Ectodermal cell (in vitro differentiated cells): ENCODE measurements around the gene NLRP9.
A peak's percentile ranks its signal among the peaks of the same experiment; 100 is the strongest.

Source experiments
- H3K27ac ChIP-seq: 2 replicates; pipeline ENCODE4 v1.7.0; 2013; ENCODE audit warnings: mild to moderate bottlenecking, low read depth, low read length; ENCODE audit not compliant: insufficient read depth, poor library complexity, severe bottlenecking
- H3K27me3 ChIP-seq: 2 replicates; pipeline ENCODE4 v1.7.0; 2013; ENCODE audit warnings: mild to moderate bottlenecking, low read length; ENCODE audit not compliant: insufficient read depth, control insufficient read depth, poor library complexity, severe bottlenecking
- H3K36me3 ChIP-seq: one replicate; pipeline ENCODE4 v1.7.0; 2013; ENCODE audit warnings: low read length; ENCODE audit not compliant: control insufficient read depth, insufficient read depth
- H3K4me1 ChIP-seq: one replicate; pipeline ENCODE4 v1.7.0; 2013; ENCODE audit warnings: low read length; ENCODE audit not compliant: control insufficient read depth, insufficient read depth
- H3K4me3 ChIP-seq: 2 replicates; pipeline ENCODE4 v1.7.0; 2013; ENCODE audit warnings: low read depth, low read length, control low read depth; ENCODE audit not compliant: insufficient read depth
- H3K9me3 ChIP-seq: 2 replicates; pipeline ENCODE4 v1.7.0; 2013; ENCODE audit warnings: mild to moderate bottlenecking, low read length, moderate library complexity; ENCODE audit not compliant: control insufficient read depth
- WGBS, 2 experiments: methylation state at CpG; one replicate each; pipeline ENCODE4 v1.1.7; 2013; ENCODE audit warnings: missing lambda C conversion rate in 2 of 2; 5-methylcytosine and 5-hydroxymethylcytosine counted together

The NLRP9 gene

DNA sequence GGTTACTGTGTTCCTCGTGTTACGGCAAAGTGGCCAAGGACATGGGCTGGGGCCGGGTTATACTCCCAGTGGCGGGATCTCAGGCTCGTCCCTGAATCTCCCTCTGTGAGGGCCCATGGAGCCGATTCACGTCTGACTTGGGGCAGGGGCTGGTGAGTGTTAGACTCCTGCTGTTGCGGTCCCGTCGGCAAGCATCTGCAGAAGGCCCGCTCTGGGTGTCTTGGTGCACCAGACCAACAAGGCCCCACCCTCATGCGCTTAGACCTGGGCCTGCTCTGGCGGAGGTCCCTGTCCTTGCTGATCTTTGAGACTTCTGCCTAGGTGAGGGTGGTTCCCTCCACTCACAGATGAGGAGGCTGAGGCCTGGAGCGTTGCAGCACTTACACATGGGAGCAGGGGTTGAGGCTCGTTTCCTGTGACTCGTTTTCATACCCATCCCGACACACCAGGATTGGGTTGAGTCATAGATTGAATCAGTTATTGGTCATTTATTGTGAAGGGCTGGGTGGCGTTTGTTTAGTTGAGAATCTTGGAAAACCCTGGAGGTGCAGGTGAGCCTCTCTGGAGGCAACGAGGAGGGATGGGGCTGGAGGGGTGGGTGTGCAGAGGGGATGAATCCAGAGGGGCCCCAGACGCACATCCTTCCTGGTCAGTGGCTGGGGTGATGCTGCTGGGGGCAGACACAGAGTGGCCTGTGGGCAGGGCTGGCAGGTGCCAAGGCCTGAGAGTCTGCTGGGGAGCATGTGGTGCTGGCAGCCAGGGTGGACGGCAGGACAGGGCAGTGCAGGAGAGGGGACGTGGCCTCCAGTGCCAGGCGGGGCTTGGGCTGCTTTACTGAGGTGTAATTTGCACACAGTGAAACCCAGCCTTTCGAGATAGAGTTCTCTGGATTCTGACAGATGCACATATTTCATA, 58.6 kb downstream of the NLRP9 start:
- WGBS, 2 experiments, result 94 to 95% methylated on average over 24 of the region's 24 CpGs
- no peaks in the 10 kb centered on the region for H3K9me3 ChIP-seq
- H3K27me3 ChIP-seq, result no peaks in the 10 kb centered on the region
- H3K27ac ChIP-seq, result no peak overlapping the region
- no peak overlapping the region for H3K4me3 ChIP-seq
- H3K4me1 ChIP-seq, result peaks cover 11% of the 10 kb centered on the region
- peaks cover 8% of the 10 kb centered on the region for H3K36me3 ChIP-seq

DNA sequence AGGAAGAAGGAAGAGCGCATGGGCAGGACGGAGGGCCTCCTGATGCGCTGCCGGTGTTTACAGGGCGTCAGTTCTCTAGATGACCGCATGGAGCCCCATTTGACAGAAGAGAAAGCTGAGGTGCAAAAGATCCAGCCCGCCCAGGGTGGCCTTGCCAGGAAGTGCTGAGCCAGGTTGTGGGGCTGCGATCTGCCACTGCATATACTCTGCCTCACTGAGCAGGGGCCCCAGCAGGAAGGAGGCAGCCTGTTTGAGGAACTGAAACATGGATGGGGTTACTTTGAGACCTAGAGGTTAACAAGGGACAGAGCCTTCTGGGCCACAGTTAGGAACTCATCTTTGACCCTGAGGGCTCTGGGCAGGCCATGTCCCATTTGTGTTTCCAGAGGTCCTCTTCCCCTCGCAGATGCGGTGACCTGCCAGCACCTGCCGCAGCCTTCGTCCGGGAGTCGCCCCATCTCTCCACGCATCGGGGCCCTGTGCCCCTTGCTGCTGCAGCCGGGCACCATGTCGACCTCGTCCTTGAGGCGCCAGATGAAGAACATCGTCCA, 60.0 kb downstream of the NLRP9 start:
- peaks cover 8% of the 10 kb centered on the region for H3K36me3 ChIP-seq
- no peaks in the 10 kb centered on the region for H3K9me3 ChIP-seq
- peaks cover 15% of the 10 kb centered on the region for H3K4me1 ChIP-seq
- H3K4me3 ChIP-seq, result no peak overlapping the region
- no peak overlapping the region for H3K27ac ChIP-seq
- H3K27me3 ChIP-seq, result no peaks in the 10 kb centered on the region
- 94 to 96% methylated on average over 21 of the region's 21 CpGs for WGBS, 2 experiments

DNA sequence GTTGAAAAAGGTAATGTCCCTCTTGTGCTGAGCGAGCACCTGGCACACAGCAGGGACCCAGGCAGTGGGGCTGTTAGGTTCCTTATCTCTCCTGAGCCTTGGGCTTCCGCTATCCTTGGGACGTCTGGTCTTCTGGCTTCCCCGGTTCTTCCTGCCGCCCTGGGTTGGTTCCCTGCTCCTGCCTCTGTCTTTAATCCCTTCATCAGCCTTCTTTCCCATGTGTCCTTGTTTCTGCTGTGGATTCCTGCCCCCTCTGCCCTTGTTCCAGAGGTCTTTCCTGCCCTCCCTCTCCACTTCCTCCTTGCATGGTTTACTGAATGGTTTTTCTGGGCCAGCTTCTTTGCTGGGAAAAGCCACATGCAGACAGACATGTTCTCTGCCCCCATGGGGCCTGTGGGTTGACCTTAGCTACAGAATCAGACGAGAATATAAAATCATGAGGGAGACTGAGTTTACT, 60.6 kb downstream of the NLRP9 start:
- Histone ChIP-seq H3K4me3 (no peak overlapping the region), H3K27me3 (no peaks in the 10 kb centered on the region), H3K36me3 (peaks cover 8% of the 10 kb centered on the region), H3K27ac (no peak overlapping the region), H3K4me1 (peaks cover 15% of the 10 kb centered on the region), H3K9me3 (no peaks in the 10 kb centered on the region)
- 92 to 93% methylated on average over 6 of the region's 6 CpGs for WGBS, 2 experiments

DNA sequence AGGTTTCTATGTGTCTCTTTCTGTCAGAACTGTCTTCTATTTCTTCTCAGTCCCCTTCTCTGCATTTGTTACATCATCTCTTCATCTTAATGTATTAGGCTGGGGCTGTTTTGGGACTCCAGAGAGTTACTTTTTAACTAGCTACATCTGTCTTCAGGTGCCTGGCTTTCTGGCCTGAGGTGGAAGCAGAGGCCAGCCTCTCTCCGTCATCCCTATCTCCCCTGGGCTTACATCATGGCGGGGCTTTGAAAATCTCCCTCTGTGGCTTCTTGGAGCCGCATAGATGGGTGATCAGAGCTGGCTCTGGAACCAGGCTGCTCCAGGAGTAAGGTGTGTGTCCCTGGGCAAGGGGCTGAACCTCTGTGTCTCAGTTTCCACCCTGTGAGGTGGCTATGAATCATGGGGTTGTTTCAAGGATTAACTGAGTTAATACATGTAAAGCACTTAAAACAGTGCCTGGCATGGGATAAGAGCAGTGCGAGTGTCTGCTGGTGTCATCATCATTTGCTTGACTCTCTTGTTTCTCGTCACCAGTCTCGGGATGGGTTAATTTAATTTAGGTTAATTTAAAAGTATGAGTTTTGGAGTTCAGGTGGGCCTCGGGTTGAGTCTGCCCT, 61.2 kb downstream of the NLRP9 start:
- WGBS, 2 experiments, result 95 to 96% methylated on average over 7 of the region's 7 CpGs
- no peak overlapping the region for H3K27ac ChIP-seq
- no peaks in the 10 kb centered on the region for H3K27me3 ChIP-seq
- H3K4me3 ChIP-seq, result no peak overlapping the region
- H3K4me1 ChIP-seq, result peaks cover 15% of the 10 kb centered on the region
- H3K9me3 ChIP-seq, result no peaks in the 10 kb centered on the region
- peaks cover 8% of the 10 kb centered on the region for H3K36me3 ChIP-seq

DNA sequence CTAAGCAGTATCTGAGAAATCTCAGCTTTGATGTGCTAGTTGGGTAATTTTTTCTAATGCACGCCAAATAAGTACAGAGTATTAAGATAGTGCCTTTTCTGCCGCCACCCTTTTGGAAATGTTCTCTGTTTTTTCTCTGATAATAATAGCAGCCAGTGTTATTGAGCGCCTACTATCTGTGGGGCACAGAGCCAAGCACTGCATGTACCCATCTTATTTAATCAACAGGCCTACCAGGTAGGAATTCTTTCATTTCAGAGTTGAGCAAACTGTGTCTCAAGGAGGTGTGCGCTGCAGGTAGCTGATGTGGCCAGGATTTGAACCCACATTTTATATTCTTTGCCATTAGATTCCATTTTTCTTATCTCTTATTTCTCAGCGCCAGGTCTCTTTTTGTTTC, 61.8 kb downstream of the NLRP9 start:
- Histone ChIP-seq H3K4me3 (peak overlapping the region; percentile 65), H3K27ac (no peak overlapping the region), H3K9me3 (no peaks in the 10 kb centered on the region), H3K4me1 (peaks cover 15% of the 10 kb centered on the region), H3K36me3 (peaks cover 8% of the 10 kb centered on the region), H3K27me3 (no peaks in the 10 kb centered on the region)
- WGBS, 2 experiments, result 94 to 97% methylated on average over 5 of the region's 5 CpGs

DNA sequence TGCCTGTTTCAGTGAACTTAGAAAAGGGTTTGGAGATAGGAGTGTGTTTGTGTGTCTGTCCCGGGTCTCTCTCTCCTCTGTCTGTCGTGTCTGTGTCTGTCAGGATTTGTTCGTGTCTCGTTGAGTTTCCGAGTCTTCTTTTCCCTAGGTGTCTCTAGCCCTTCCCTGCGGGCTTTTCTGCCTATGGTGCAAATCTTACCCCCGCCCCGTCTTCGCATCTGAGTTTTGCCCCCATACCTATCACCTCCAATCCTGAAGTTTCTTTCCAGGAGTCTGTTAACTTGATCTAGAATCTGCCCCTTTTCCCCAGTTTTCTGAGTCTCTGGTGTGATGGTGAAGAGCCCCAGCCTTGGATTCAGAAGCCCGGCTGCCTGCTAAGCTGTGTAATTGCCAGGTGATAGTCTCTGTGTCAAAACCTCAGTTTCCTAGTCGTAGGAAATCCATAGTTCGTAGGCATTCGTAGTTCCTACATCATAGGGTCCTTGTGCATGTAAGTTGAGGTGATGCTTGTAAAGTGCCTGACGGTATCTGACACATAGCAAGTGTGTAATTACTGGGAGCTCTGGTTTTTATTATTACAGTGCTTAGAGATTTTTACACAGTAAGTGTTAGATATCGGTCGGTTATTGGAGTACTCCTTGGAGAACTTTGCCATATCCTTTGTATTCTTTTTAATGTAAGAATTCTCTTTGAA, 62.4 kb downstream of the NLRP9 start:
- 38 to 39% methylated on average over 16 of the region's 16 CpGs for WGBS, 2 experiments
- peaks cover 8% of the 10 kb centered on the region for H3K36me3 ChIP-seq

DNA sequence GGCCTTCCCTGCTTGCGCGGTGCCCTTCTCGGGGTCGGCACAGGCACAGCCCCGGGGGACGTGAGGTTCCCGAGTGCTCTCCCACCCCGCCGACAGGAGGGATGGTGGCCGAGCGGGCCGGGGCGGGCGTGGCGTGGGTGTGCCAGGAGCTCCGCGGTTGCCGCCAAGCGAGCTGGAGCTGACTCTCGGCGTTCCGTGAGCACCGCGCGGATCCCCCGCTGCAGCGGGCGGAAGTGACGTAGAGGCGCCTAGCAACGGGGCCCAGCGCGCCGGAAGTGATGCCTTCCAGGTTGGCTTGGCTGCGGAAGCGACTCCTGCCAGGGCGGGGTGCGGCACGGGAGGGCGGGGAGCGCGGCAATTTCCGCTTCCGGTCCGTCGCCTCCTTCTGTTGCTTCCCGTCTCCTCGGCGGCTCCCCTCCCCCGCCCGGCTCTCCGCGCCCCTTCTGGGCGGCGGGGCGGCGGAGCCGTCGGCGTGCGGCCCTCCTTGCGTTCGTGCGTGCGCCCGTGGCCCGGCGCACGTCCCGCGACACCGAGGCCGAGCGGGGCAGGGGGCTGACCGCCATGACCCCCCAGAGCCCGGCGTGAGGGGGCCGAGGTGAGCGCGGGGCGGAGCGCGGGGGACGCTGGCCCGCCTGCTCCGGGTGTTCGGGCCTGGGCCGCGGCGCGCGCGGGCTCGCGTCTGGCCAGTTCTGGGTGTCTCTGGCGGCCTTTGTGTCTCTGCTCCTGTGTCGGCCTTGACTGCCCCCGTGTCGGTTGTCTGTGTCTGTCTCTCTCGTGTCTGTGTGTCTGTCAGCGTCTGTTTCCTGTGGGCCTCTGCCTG, 63.2 kb downstream of the NLRP9 start, which contains the start of gene EPN1:
Gene EPN1, plus strand, starts transcription at position 386 of the 820 bp plus-strand sequence. CDS start 3,402 bp downstream, outside the sequence.
- 1% methylated on average over 101 of the region's 101 CpGs for WGBS, 2 experiments
- peaks cover 14% of the 10 kb centered on the region for H3K36me3 ChIP-seq

More for the DNA sequence above, 62.4 kb downstream of the NLRP9 start:
- Histone ChIP-seq H3K4me1 (peaks cover 15% of the 10 kb centered on the region), H3K9me3 (no peaks in the 10 kb centered on the region), H3K27ac (no peak overlapping the region), H3K27me3 (no peaks in the 10 kb centered on the region), H3K4me3 (peak overlapping the region; percentile 65)

DNA sequence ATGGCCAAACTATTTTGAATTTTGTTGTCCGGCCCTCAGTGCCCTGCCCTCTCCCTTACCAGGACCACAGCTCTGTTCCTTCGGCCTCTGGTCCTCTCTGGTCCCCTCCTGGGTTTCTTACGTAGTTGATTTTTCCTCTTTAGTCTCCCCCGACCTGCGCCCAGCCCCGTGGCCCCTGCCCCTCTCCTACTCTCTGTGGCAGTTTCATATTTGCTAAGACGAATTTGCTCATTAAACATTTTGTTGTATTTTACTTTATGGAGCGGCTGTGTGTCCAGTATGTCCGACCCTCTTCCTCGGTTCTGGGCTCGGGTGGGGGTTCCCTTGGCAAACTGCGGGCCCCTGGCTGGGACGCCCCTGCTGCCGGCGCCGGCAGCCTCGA, 63.8 kb downstream of the NLRP9 start:
- peaks cover 12% of the 10 kb centered on the region for H3K36me3 ChIP-seq
- H3K27me3 ChIP-seq, result no peaks in the 10 kb centered on the region
- H3K9me3 ChIP-seq, result no peaks in the 10 kb centered on the region
- peaks cover 15% of the 10 kb centered on the region for H3K4me1 ChIP-seq
- 32 to 38% methylated on average over 17 of the region's 17 CpGs for WGBS, 2 experiments
- H3K27ac ChIP-seq, result peak overlapping the region; percentile 71
- peak overlapping the region; percentile 65 for H3K4me3 ChIP-seq

More for the DNA sequence above, 63.2 kb downstream of the NLRP9 start, which contains the start of gene EPN1:
- peak within 1 kb of the TSS; percentile 65 for H3K4me3 ChIP-seq
- H3K4me1 ChIP-seq, result peaks cover 15% of the 10 kb centered on the region
- H3K27ac ChIP-seq, result peak within 1 kb of the TSS; percentile 71
- no peaks in the 10 kb centered on the region for H3K9me3 ChIP-seq
- H3K27me3 ChIP-seq, result no peaks in the 10 kb centered on the region

DNA sequence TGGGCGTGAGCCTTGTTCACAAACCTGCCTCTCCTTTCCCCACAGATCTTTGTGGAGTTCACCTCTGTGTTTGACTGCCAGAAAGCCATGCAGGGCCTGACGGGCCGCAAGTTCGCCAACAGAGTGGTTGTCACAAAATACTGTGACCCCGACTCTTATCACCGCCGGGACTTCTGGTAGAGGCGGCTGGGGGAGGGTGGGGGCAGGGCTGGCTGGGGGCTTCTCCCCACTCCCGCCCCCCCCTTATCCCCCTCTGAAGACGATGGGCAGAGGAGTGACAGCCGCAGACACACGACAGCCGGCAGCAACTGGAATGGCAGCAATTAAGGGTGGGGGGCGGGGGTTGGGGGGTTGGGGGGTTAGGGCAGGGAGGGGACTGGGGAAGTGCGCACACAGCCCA, 64.3 kb downstream of the NLRP9 start:
- Histone ChIP-seq H3K4me3 (no peak overlapping the region), H3K36me3 (peaks cover 12% of the 10 kb centered on the region), H3K9me3 (no peaks in the 10 kb centered on the region), H3K4me1 (peaks cover 15% of the 10 kb centered on the region), H3K27ac (peak overlapping the region; percentile 55), H3K27me3 (no peaks in the 10 kb centered on the region)
- 92 to 98% methylated on average over 9 to 10 of the region's 15 CpGs for WGBS, 2 experiments
